Measurements from ENCODE around the gene DHTKD1. TPM values are rescaled to one million over a fixed set of nuclear protein-coding genes. Genes with fewer than 3 reads are reported as not detected.

Gene DHTKD1
- 34.6 and 36.4 TPM in 2 replicates for total RNA-seq

DNA sequence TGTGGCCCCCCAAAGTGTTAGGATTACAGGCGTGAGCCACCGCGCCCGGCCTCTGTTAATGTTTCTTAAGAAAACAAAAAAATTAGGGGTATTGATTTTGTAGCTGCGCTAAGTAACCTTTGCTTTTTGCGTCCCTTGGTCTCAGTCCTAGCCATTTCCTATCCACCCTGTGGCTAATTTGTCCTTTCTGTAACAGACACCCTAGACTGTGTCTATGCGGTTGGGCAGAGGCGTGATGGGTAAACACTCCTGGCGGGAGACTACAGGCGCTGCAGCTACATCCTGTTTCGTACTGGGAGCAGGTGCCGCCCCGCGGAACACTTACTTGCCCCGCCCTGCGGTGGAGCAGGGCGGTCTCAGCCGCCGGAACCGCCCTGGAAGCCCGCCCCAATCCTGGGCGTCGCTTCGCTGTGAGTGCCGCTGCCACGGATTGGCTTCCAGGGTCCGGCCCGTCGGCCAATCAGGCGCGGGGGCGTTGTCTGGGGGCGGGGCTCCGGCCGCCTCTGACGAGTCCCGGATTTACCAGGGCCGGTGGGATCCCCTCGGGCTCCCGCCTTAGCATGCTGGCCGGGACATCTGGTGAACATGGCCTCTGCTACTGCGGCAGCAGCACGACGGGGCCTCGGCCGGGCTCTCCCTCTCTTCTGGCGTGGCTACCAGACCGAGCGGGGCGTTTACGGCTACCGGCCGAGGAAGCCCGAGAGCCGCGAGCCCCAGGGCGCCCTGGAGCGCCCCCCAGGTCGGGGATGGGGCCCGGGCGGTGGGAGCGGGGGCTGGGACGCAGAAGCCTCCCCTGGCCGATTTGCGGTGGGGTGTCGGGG lies at the start of gene DHTKD1:
TSS of gene DHTKD1 (plus strand) at position 506 of the 821 bp plus-strand sequence. CDS start at position 586, 80 bp downstream.

GRCh38 chr10:12042797-12043651 lies 25.7 kb upstream of the DHTKD1 start, which contains the start of gene UPF2:
Gene UPF2 (minus strand): TSS chr10:12042809. CDS start chr10:12035423, 7,386 bp downstream.

GRCh38 chr10:12129222-12130111 lies 60.7 kb downstream of the DHTKD1 start, which contains the start of gene SEC61A2:
Gene SEC61A2 (plus strand): TSS chr10:12129677. CDS start chr10:12129788, 111 bp downstream.

Small RNA genes within 50 kb of the gene (small RNA-seq; reads per million reads assigned to genes)
- gene MIR548AK (ENCODE audit: low replicate concordance) (not detected), gene RNU6-88P (ENCODE audit: low replicate concordance) (not detected)

Other genes with a start within 250 kb of the DHTKD1 start
- 7.4 and 7.7 TPM in 2 replicates for gene PROSER2, start 245.6 kb upstream of the DHTKD1 start, total RNA-seq
- gene UPF2, start 26.1 kb upstream of the DHTKD1 start, total RNA-seq: 13.8 and 14.2 TPM in 2 replicates
- 6.6 and 9.6 TPM in 2 replicates for gene SEC61A2, start 60.7 kb downstream of the DHTKD1 start, total RNA-seq
- gene NUDT5, start 126.9 kb downstream of the DHTKD1 start, total RNA-seq: 65.4 and 66.7 TPM in 2 replicates
- 113 and 119 TPM in 2 replicates for gene CDC123, start 127.2 kb downstream of the DHTKD1 start, total RNA-seq